Fibroblast of lung (primary cell): ENCODE data around the gene TCFL5.

ENCODE experiments used
- EZH2 ChIP-seq: IDR thresholded peaks from 2 replicates; pipeline ENCODE4 v1.5.1; 2012; ENCODE audit warnings: low read length, control low read depth, mild to moderate bottlenecking; ENCODE audit errors: missing control alignments
- TF ChIP-seq, protein P1 (sequence below), 2 donors: IDR thresholded peaks in 1 of 2; conservative IDR thresholded peaks in 1 of 2; 1 replicate in 1 of 2; 2 replicates in 1 of 2; pipeline ENCODE4 v1.5.1; 2011 to 2012; ENCODE audit warnings: low read length in 2 of 2, control low read depth in 1 of 2, inconsistent platforms in 1 of 2, low read depth in 1 of 2, mild to moderate bottlenecking in 1 of 2

DNA sequence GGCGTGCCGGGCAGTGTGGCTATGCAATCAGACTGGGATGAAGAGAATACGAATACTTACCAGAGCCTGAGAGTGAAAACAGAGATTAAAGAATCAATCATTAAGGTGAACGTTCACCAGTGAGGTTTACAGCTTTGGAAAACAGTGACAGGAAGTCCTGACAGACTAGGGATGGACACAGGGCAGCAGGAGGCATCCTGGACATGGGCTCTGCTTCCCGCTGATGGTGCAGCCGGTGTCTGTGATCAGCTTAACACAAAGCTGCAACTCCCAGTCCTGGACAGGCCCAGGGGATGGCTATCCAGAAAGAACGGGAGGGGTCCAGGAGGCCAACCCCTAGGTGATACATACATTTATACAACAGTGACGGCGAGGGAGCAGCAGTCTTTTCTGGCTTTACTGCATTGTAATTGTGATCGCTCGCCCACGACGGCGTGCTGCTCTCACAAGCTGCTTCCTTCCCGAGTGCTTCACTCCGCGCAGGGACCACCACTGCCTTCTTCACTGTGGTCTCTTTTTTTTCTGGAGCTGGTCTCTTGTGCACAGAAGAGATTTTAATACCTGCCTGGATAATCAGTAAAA, 44.0 kb upstream of the TCFL5 start:
- TF ChIP-seq, protein P1, sequence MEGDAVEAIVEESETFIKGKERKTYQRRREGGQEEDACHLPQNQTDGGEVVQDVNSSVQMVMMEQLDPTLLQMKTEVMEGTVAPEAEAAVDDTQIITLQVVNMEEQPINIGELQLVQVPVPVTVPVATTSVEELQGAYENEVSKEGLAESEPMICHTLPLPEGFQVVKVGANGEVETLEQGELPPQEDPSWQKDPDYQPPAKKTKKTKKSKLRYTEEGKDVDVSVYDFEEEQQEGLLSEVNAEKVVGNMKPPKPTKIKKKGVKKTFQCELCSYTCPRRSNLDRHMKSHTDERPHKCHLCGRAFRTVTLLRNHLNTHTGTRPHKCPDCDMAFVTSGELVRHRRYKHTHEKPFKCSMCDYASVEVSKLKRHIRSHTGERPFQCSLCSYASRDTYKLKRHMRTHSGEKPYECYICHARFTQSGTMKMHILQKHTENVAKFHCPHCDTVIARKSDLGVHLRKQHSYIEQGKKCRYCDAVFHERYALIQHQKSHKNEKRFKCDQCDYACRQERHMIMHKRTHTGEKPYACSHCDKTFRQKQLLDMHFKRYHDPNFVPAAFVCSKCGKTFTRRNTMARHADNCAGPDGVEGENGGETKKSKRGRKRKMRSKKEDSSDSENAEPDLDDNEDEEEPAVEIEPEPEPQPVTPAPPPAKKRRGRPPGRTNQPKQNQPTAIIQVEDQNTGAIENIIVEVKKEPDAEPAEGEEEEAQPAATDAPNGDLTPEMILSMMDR (conservative IDR thresholded peaks at IDR 0.05 in 1 of 2, IDR thresholded peaks at IDR 0.05 in 1 of 2; ENCODE audit: low read depth in 1 of 2, low read length in 2 of 2): no peak
- TF ChIP-seq EZH2: no peak
